Raji (cell line): Measurements from ENCODE around the gene PTPRG.

Experiments used
- POLR2A ChIP-seq: IDR thresholded peaks from 2 replicates; pipeline ENCODE4 v1.6.1; 2011; ENCODE audit warnings: low read depth, low read length, control low read depth; ENCODE audit not compliant: insufficient read depth

The PTPRG gene

GRCh38 chr3:62057339-62058047 is 496.1 kb downstream of the PTPRG start:
- no peak for TF ChIP-seq POLR2A

- TF ChIP-seq POLR2A, result no peak
These were observed 504.8 kb downstream of the PTPRG start for GRCh38 chr3:62065985-62066693.

- no peak for TF ChIP-seq POLR2A
These were observed 507.0 kb downstream of the PTPRG start for GRCh38 chr3:62068337-62068736.

DNA sequence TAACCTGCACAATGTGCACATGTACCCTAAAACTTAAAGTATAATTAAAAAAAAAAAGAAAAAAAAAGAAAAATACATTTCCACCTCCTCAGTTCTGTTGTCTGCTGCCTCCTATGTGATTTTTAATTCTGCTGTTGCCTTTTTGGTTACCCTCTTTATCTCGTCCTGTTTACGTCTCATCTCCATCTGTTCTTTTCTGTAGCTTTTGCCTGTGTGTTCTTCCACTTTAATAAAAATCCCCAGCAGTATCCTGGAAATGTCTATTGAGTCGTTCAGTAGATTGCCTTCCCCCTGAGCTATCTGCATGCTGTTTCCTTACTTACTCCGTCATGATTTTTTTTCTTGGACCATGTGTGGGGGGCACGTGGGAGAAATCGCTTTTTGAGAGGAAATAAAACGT is 509.5 kb downstream of the PTPRG start:
- no peak for TF ChIP-seq POLR2A

- TF ChIP-seq POLR2A, result no peak
These were observed 511.7 kb downstream of the PTPRG start for GRCh38 chr3:62073038-62073437.

GRCh38 chr3:62084558-62084957 is 523.2 kb downstream of the PTPRG start:
- no peak for TF ChIP-seq POLR2A

- TF ChIP-seq POLR2A, result no peak
These were observed 527.2 kb downstream of the PTPRG start for GRCh38 chr3:62088472-62089104.

- TF ChIP-seq POLR2A, result no peak
These were observed 528.7 kb downstream of the PTPRG start for GRCh38 chr3:62090066-62090465.

GRCh38 chr3:62090519-62090918 is 529.1 kb downstream of the PTPRG start:
- no peak for TF ChIP-seq POLR2A

DNA sequence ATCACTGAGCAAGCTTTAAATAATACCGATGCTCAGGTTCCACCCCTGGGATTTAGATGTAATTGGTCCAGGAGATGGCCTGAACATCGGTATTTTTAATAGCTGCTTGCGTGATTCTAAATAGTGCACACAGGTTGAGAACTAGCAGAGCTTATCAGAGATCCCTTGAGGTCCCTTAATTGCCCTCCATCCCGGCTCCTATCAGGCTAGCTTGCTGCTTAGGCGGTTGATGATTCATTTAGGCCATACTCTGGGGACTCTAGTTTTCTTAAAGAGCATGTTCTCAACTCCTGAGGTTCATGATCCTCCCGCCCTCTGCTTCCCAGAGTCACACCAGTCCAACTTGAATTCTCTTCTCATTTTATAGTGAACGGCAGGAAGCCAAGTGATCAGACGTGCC is 531.7 kb downstream of the PTPRG start:
- no peak for TF ChIP-seq POLR2A

DNA sequence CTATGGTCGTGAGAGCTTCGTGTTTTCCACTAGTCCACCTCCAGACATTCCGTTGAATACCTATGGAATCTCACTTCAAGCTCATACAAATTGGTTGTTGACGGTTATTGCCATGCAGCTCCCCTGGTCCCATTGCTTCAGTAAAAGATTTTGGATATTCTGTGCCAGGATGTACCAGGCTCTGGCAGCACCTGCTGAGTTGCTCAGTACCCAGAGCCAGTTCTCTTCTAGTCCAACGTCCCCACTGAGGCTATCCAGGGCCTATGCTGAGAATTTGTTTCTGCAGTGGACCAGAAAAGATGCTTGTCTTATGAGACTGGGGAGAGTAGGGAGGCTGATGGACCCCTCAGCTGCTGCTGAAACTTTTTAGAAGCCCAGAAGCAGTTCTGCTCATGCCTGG is 533.1 kb downstream of the PTPRG start:
- no peak for TF ChIP-seq POLR2A

DNA sequence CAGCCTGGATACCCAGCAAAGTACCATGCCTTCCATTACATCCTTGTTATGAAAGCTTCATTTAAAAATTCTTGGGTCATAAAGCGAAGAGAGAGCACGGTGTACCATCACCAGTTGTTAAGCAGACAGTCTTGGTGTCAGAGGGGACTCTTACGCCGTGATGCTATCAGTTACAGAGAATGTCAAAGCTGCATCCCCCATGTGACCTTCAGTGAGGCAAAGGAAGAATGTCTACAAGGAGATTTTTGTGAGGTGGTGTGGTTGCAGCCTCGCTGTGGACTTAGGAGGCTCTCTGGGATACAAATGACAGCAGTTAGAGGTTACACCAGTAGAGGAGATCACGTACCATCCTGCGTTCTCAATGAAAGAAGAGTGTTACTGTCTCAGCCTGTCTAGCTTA is 533.7 kb downstream of the PTPRG start:
- TF ChIP-seq POLR2A, result no peak

DNA sequence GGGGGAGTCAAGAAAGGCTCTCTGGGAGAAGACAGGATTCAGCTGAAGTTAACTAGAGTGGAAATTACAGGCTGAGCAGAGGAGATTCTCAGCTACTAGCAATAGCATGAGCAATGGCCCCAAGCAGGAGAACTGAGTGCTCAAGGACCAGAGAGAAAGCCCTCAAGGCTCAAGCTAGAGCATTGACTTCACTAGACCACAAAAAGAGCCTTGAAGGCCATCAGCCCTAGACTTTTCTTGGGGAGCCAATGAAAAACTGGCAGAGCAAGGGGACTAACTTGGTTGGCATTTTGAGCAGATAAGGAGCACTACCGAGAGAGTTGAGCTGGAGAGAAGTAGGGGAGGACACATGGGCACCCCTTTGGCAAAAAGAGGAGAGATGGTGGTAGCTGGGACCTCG is 534.4 kb downstream of the PTPRG start:
- no peak for TF ChIP-seq POLR2A

DNA sequence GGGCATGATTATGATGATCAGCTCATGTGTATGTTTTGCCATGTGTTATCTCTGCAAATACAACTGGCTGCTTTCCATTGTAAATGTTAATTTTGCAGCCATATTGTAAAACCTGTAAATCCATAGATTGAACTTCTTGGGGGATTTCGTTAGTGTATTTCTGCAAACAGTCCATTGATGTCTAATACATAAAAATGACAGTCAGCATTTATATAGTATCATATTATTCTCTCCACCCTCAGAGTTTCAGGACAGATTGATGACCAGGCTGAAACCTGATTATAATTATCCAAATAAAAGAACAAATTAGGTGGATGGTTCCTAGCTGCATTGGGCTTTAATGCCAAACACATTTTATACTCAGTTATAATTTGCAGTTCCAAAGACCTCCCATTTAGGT is 535.1 kb downstream of the PTPRG start:
- TF ChIP-seq POLR2A, result no peak

- no peak for TF ChIP-seq POLR2A
These were observed 535.8 kb downstream of the PTPRG start for GRCh38 chr3:62097121-62097520.
